Aorta (tissue), 5 donors: ENCODE measurements around the gene GDNF. TPM values are rescaled to one million over a fixed set of nuclear protein-coding genes. Genes with fewer than 3 reads are reported as not detected.

ENCODE experiments used
- ATAC-seq: fragments of 200-7000 bp; cut with Tn5 transposase; one replicate; pipeline ENCODE4 v1.9.1; 2022; ENCODE audit warnings: moderate library complexity; ENCODE audit not compliant: low FRiP score
- DNase-seq, 2 donors: peaks; one replicate each; pipeline ENCODE4 v3.0.0-alpha.2; 2020
- H3K27ac ChIP-seq, 2 donors: one replicate each; pipeline ENCODE4 v1.5.1; 2013; ENCODE audit warnings: low read length in 2 of 2, mild to moderate bottlenecking in 2 of 2, moderate library complexity in 2 of 2, control low read depth in 1 of 2, inconsistent platforms in 1 of 2, low read depth in 1 of 2
- H3K27me3 ChIP-seq, 2 donors: one replicate each; pipeline ENCODE4 v1.6.1; 2013; ENCODE audit warnings: control low read depth in 1 of 2, low read length in 1 of 2, mild to moderate bottlenecking in 1 of 2, moderate library complexity in 1 of 2; ENCODE audit not compliant: insufficient read depth in 2 of 2, control insufficient read depth in 1 of 2
- H3K36me3 ChIP-seq, 2 donors: one replicate each; pipeline ENCODE4 v1.6.1; 2013; ENCODE audit warnings: control low read depth in 1 of 2, low read length in 1 of 2, mild to moderate bottlenecking in 1 of 2; ENCODE audit not compliant: insufficient read depth in 2 of 2, control insufficient read depth in 1 of 2
- H3K4me1 ChIP-seq, 2 donors: one replicate each; pipeline ENCODE4 v1.6.1; 2013; ENCODE audit warnings: low read length in 2 of 2, control low read depth in 1 of 2, mild to moderate bottlenecking in 1 of 2, moderate library complexity in 1 of 2; ENCODE audit not compliant: insufficient read depth in 2 of 2, control insufficient read depth in 1 of 2
- H3K4me3 ChIP-seq, 2 donors: one replicate each; pipeline ENCODE4 v1.5.1; 2013; ENCODE audit warnings: low read length in 2 of 2, control low read depth in 1 of 2, mild to moderate bottlenecking in 1 of 2
- H3K9me3 ChIP-seq: one replicate; pipeline ENCODE4 v1.6.1; 2013; ENCODE audit warnings: mild to moderate bottlenecking, low read length; ENCODE audit not compliant: control insufficient read depth
- WGBS, 2 donors: extraction: QIAGEN DNeasy Blood & Tissue Kit; methylation state at CpG; one replicate each; pipeline ENCODE4 v1.1.7; 2013; 5-methylcytosine and 5-hydroxymethylcytosine counted together
- intact Hi-C, 2 donors: fragments of 100-400 bp; cut with DNase I; formaldehyde crosslinking; loops; one replicate each; pipeline versions ENCODE4 v1.14.2 to v1.15.0; 2022
- polyA plus RNA-seq, 2 donors: library from polyadenylated mRNA; stranded (reverse); fragments of 200-250 nt; gene quantifications; one replicate each; pipeline ENCODE4 v1.2.3, GENCODE V29; 2013
- total RNA-seq, 2 donors: library from RNA; stranded (reverse); fragmentation: NEBNext Ultra II Directional; extraction: Animal tissue kit (Norgen Biotek cat#: 25700); gene quantifications; one replicate each; pipeline ENCODE4 v1.2.1, GENCODE V29; 2021
- donor health status: healthy with polysubstance abuse.
- donor health status: Bipolar disorder and iron deficiency.
- donor health status: DM: no; HTN: no; CAD: no.
- donor health status: DM: no; HTN: no; CAD: no.
- donor health status: DM: yes; HTN: yes; CAD: no.

The GDNF gene
- total and polyA plus RNA-seq, 4 donors = 0.24 TPM; not detected in 3

- Histone ChIP-seq H3K9me3 (no peaks in the 10 kb centered on the region), H3K27ac (no peak overlapping the region), H3K4me1 (peaks cover 0 to 2% of the 10 kb centered on the region in 2 donors), H3K36me3 (no peaks in the 10 kb centered on the region), H3K27me3 (no peaks in the 10 kb centered on the region), H3K4me3 (no peak overlapping the region)
- WGBS, 2 donors = 6 to 8% methylated on average over 57 to 64 of the region's 64 CpGs
- ATAC-seq (no peak), DNase-seq (no peak)
- intact Hi-C loops = no loop called here
Observed at GRCh38 chr5:37834542-37835379, 5.1 kb downstream of the GDNF start.

GRCh38 chr5:37833990-37834389 is 5.9 kb downstream of the GDNF start:
- Histone ChIP-seq H3K9me3 (no peaks in the 10 kb centered on the region), H3K27ac (no peak overlapping the region), H3K4me1 (no peaks in the 10 kb centered on the region), H3K4me3 (no peak overlapping the region), H3K36me3 (no peaks in the 10 kb centered on the region), H3K27me3 (no peaks in the 10 kb centered on the region)
- intact Hi-C loops = no loop called here
- DNase-seq = no peak
- no peak for ATAC-seq
- WGBS, 2 donors = 31 to 41% methylated on average over 6 of the region's 6 CpGs

GRCh38 chr5:37831821-37832534 is 7.9 kb downstream of the GDNF start:
- H3K27ac ChIP-seq = no peak overlapping the region
- H3K4me1 ChIP-seq = no peaks in the 10 kb centered on the region
- H3K27me3 ChIP-seq = peaks cover 0 to 2% of the 10 kb centered on the region in 2 donors
- no peak for DNase-seq
- intact Hi-C loops = no loop called here
- no peaks in the 10 kb centered on the region for H3K9me3 ChIP-seq
- H3K36me3 ChIP-seq = no peaks in the 10 kb centered on the region
- 5 to 7% methylated on average over 7 of the region's 7 CpGs for WGBS, 2 donors
- no peak overlapping the region for H3K4me3 ChIP-seq
- no peak for ATAC-seq

GRCh38 chr5:37830348-37830747 is 9.5 kb downstream of the GDNF start:
- peaks cover 0 to 2% of the 10 kb centered on the region in 2 donors for H3K27me3 ChIP-seq
- intact Hi-C loops = no loop called here
- H3K4me1 ChIP-seq = no peaks in the 10 kb centered on the region
- ATAC-seq (no peak), DNase-seq (no peak)
- WGBS, 2 donors = 94% methylated on average over 5 of the region's 5 CpGs
- no peaks in the 10 kb centered on the region for H3K36me3 ChIP-seq
- H3K9me3 ChIP-seq = no peaks in the 10 kb centered on the region
- H3K4me3 ChIP-seq = no peak overlapping the region
- H3K27ac ChIP-seq = no peak overlapping the region

GRCh38 chr5:37825334-37825915 is 14.4 kb downstream of the GDNF start:
- H3K4me1 ChIP-seq = no peaks in the 10 kb centered on the region

GRCh38 chr5:37823433-37824152 is 16.2 kb downstream of the GDNF start:
- ATAC-seq (no peak), DNase-seq (no peak)
- H3K27ac ChIP-seq = no peak overlapping the region
- intact Hi-C loops = no loop called here
- H3K27me3 ChIP-seq = peaks cover 0 to 2% of the 10 kb centered on the region in 2 donors
- no peaks in the 10 kb centered on the region for H3K9me3 ChIP-seq
- H3K36me3 ChIP-seq = no peaks in the 10 kb centered on the region
- WGBS, 2 donors = 78 to 89% methylated on average over 11 of the region's 11 CpGs
- no peaks in the 10 kb centered on the region for H3K4me1 ChIP-seq
- H3K4me3 ChIP-seq = no peak overlapping the region

More at GRCh38 chr5:37825334-37825915, 14.4 kb downstream of the GDNF start:
- 33 to 65% methylated on average over 2 of the region's 2 CpGs for WGBS, 2 donors
- intact Hi-C loops = no loop called here
- ATAC-seq (no peak), DNase-seq (no peak)
- H3K27me3 ChIP-seq = peaks cover 0 to 2% of the 10 kb centered on the region in 2 donors
- H3K27ac ChIP-seq = no peak overlapping the region
- no peaks in the 10 kb centered on the region for H3K36me3 ChIP-seq
- no peak overlapping the region for H3K4me3 ChIP-seq
- H3K9me3 ChIP-seq = no peaks in the 10 kb centered on the region

- WGBS, 2 donors = 46 to 48% methylated on average over 3 of the region's 3 CpGs
- Histone ChIP-seq H3K27me3 (no peaks in the 10 kb centered on the region), H3K4me1 (no peaks in the 10 kb centered on the region), H3K4me3 (no peak overlapping the region), H3K36me3 (no peaks in the 10 kb centered on the region), H3K9me3 (no peaks in the 10 kb centered on the region), H3K27ac (no peak overlapping the region)
- intact Hi-C loops = no loop called here
- DNase-seq (no peak), ATAC-seq (no peak)
Observed at GRCh38 chr5:37816883-37817282, 23.0 kb downstream of the GDNF start.

- H3K27me3 ChIP-seq = no peaks in the 10 kb centered on the region
- H3K4me3 ChIP-seq = no peak overlapping the region
- intact Hi-C loops = no loop called here
- no peaks in the 10 kb centered on the region for H3K9me3 ChIP-seq
- DNase-seq (no peak), ATAC-seq (no peak)
- no peaks in the 10 kb centered on the region for H3K36me3 ChIP-seq
- 86 to 93% methylated on average over 3 of the region's 3 CpGs for WGBS, 2 donors
- no peaks in the 10 kb centered on the region for H3K4me1 ChIP-seq
- no peak overlapping the region for H3K27ac ChIP-seq
Observed at GRCh38 chr5:37816331-37816730, 23.5 kb downstream of the GDNF start.
